Heart left ventricle (tissue), 13 donors: ENCODE measurements around the gene RALGPS1.

ENCODE experiments used
- POLR2A ChIP-seq, 2 donors: fragments of 450-650 bp; IDR thresholded peaks; one replicate each; pipeline ENCODE4 v1.6.1; 2017; ENCODE audit warnings: antibody characterized with exemption in 2 of 2, mild to moderate bottlenecking in 2 of 2, moderate library complexity in 2 of 2
- TF ChIP-seq, protein P1 (sequence below), 12 donors: fragments of 200-600 bp; sonication (generic) in 4 of 12; IDR thresholded peaks; one replicate each; pipeline versions ENCODE4 v1.5.0 to v1.8.0; 2018 to 2022; ENCODE audit warnings: antibody characterized with exemption in 12 of 12, mild to moderate bottlenecking in 5 of 12
- donor health status: ischemic (EF 13 %, LVEDD 7.1; RV severe dilation, severe dysfunction).
- donor health status: DM: no; HTN: yes; CAD: no.
- donor health status: DM: no; HTN: no; CAD: no.
- donor health status: ischemic (EF 25% LVEDD 6.9; RV normal size, moderate dysfunction).
- donor health status: ischemic (EF 25% LVEDD 5.7; RV mildly dilated, moderate dysfunction).
- donor health status: ischemic (EF 35%, LVEDD 5.7; RV mildly dilated, moderate dysfunction).
- donor health status: nonischemic (EF 11% LVEDD 7.7; RV severe dilation, severe dysfunction).
- donor health status: DM: yes; HTN: yes; CAD: no.
- donor health status: PGD.
- donor health status: ischemic (EF 29% LVEDD 5.4; RV normal size, mild dysfunction).
- donor health status: nonischemic (EF 23%, LVEDD 6.1; RV moderate dilation, normal function).

DNA sequence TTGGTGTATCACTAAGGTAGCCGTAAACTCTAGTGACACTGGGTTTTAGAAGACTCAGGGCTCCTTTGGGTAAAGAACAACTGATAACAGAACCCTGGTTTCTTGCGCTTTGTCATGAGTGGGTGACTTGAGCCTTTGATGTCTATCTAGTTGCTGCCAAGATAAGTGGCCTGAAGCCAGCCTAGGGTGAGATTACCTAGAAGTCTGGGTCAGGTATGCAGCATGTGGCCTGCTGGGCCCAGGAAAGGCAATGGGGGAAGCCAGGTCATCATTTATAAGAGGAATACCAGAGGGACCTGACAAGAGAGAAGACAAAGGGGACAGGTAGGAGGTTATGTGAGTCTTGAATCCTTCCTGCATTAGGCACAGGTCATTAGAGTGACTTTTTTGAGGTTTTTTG is 326.8 kb downstream of the RALGPS1 start:
- TF ChIP-seq, protein P1, sequence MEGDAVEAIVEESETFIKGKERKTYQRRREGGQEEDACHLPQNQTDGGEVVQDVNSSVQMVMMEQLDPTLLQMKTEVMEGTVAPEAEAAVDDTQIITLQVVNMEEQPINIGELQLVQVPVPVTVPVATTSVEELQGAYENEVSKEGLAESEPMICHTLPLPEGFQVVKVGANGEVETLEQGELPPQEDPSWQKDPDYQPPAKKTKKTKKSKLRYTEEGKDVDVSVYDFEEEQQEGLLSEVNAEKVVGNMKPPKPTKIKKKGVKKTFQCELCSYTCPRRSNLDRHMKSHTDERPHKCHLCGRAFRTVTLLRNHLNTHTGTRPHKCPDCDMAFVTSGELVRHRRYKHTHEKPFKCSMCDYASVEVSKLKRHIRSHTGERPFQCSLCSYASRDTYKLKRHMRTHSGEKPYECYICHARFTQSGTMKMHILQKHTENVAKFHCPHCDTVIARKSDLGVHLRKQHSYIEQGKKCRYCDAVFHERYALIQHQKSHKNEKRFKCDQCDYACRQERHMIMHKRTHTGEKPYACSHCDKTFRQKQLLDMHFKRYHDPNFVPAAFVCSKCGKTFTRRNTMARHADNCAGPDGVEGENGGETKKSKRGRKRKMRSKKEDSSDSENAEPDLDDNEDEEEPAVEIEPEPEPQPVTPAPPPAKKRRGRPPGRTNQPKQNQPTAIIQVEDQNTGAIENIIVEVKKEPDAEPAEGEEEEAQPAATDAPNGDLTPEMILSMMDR (IDR thresholded peaks at IDR 0.05): no peak
- TF ChIP-seq POLR2A (IDR thresholded peaks at IDR 0.05): no peak
